ENCODE data around the gene DTX3L.

The DTX3L gene

GRCh38 chr3:122594025-122594424 lies 29.9 kb downstream of the DTX3L start:
- Histone ChIP-seq H2AFZ (ENCODE audit: low read length) (no peak overlapping the region), H3K4me1 (ENCODE audit: insufficient read depth, low read length, poor library complexity, severe bottlenecking) (peaks cover 4% of the 10 kb centered on the region), H3K4me3 (ENCODE audit: low read length, poor library complexity, severe bottlenecking) (no peak overlapping the region), H3K9ac (ENCODE audit: low read depth, low read length, poor library complexity, severe bottlenecking) (no peak overlapping the region), H3K79me2 (ENCODE audit: insufficient read depth, low read length) (no peaks in the 10 kb centered on the region), H3K27me3 (ENCODE audit: insufficient read depth, low read length, poor library complexity, severe bottlenecking) (no peaks in the 10 kb centered on the region), H3K36me3 (ENCODE audit: insufficient read depth, low read length) (no peaks in the 10 kb centered on the region), H3F3A (ENCODE audit: low read depth) (no peaks in the 10 kb centered on the region), H4K20me1 (ENCODE audit: insufficient read depth, low read length, poor library complexity, severe bottlenecking) (no peaks in the 10 kb centered on the region), H3K9me2 (replicated peaks; ENCODE audit: low read depth, low read length) (no peaks in the 10 kb centered on the region), H3K9me3 (ENCODE audit: insufficient read depth, low read depth, low read length) (no peaks in the 10 kb centered on the region), H3K4me2 (ENCODE audit: low read depth, low read length, poor library complexity, severe bottlenecking) (no peak overlapping the region)
- no peak for TF ChIP-seq CTCF (conservative IDR thresholded peaks at IDR 0.05; ENCODE audit: low read length)
- TF ChIP-seq EZH2phosphoT487 (IDR thresholded peaks at IDR 0.05; ENCODE audit: borderline replicate concordance): no peak

- Histone ChIP-seq H3K9ac (ENCODE audit: low read depth, low read length, poor library complexity, severe bottlenecking) (no peak overlapping the region), H3K36me3 (ENCODE audit: insufficient read depth, low read length) (no peaks in the 10 kb centered on the region), H3F3A (ENCODE audit: low read depth) (no peaks in the 10 kb centered on the region), H3K27me3 (ENCODE audit: insufficient read depth, low read length, poor library complexity, severe bottlenecking) (no peaks in the 10 kb centered on the region), H3K4me1 (ENCODE audit: insufficient read depth, low read length, poor library complexity, severe bottlenecking) (peaks cover 4% of the 10 kb centered on the region), H3K9me3 (ENCODE audit: insufficient read depth, low read depth, low read length) (no peaks in the 10 kb centered on the region), H3K79me2 (ENCODE audit: insufficient read depth, low read length) (no peaks in the 10 kb centered on the region), H4K20me1 (ENCODE audit: insufficient read depth, low read length, poor library complexity, severe bottlenecking) (no peaks in the 10 kb centered on the region), H3K4me3 (ENCODE audit: low read length, poor library complexity, severe bottlenecking) (no peak overlapping the region), H3K9me2 (replicated peaks; ENCODE audit: low read depth, low read length) (no peaks in the 10 kb centered on the region), H3K4me2 (ENCODE audit: low read depth, low read length, poor library complexity, severe bottlenecking) (peak overlapping the region; percentile 36), H2AFZ (ENCODE audit: low read length) (peak overlapping the region; percentile 88)
- TF ChIP-seq EZH2phosphoT487 (IDR thresholded peaks at IDR 0.05; ENCODE audit: borderline replicate concordance) (no peak), CTCF (conservative IDR thresholded peaks at IDR 0.05; ENCODE audit: low read length) (no peak)
Measured at GRCh38 chr3:122598151-122598550, 34.0 kb downstream of the DTX3L start.

GRCh38 chr3:122598556-122598955 lies 34.4 kb downstream of the DTX3L start:
- Histone ChIP-seq H2AFZ (ENCODE audit: low read length) (peak overlapping the region; percentile 88), H3K9ac (ENCODE audit: low read depth, low read length, poor library complexity, severe bottlenecking) (no peak overlapping the region), H3F3A (ENCODE audit: low read depth) (no peaks in the 10 kb centered on the region), H3K27me3 (ENCODE audit: insufficient read depth, low read length, poor library complexity, severe bottlenecking) (no peaks in the 10 kb centered on the region), H3K36me3 (ENCODE audit: insufficient read depth, low read length) (no peaks in the 10 kb centered on the region), H3K79me2 (ENCODE audit: insufficient read depth, low read length) (no peaks in the 10 kb centered on the region), H4K20me1 (ENCODE audit: insufficient read depth, low read length, poor library complexity, severe bottlenecking) (no peaks in the 10 kb centered on the region), H3K4me1 (ENCODE audit: insufficient read depth, low read length, poor library complexity, severe bottlenecking) (peaks cover 4% of the 10 kb centered on the region), H3K9me2 (replicated peaks; ENCODE audit: low read depth, low read length) (no peaks in the 10 kb centered on the region), H3K4me2 (ENCODE audit: low read depth, low read length, poor library complexity, severe bottlenecking) (peak overlapping the region; percentile 36), H3K4me3 (ENCODE audit: low read length, poor library complexity, severe bottlenecking) (no peak overlapping the region), H3K9me3 (ENCODE audit: insufficient read depth, low read depth, low read length) (no peaks in the 10 kb centered on the region)
- TF ChIP-seq CTCF (conservative IDR thresholded peaks at IDR 0.05; ENCODE audit: low read length) (no peak), EZH2phosphoT487 (IDR thresholded peaks at IDR 0.05; ENCODE audit: borderline replicate concordance) (no peak)
